NCI-H1694 (cell line): Measurements from ENCODE around the gene RSPH10B2.
"Not testable (repeated sequence)": the region's sequence is repeated elsewhere in the genome, so short reads cannot be mapped to it uniquely, and the experiment has no call there.

Source experiments
- DNase-seq: peaks from one replicate; lab custom pipeline; 2025; lab: John Stamatoyannopoulos, UW

The RSPH10B2 gene

DNA sequence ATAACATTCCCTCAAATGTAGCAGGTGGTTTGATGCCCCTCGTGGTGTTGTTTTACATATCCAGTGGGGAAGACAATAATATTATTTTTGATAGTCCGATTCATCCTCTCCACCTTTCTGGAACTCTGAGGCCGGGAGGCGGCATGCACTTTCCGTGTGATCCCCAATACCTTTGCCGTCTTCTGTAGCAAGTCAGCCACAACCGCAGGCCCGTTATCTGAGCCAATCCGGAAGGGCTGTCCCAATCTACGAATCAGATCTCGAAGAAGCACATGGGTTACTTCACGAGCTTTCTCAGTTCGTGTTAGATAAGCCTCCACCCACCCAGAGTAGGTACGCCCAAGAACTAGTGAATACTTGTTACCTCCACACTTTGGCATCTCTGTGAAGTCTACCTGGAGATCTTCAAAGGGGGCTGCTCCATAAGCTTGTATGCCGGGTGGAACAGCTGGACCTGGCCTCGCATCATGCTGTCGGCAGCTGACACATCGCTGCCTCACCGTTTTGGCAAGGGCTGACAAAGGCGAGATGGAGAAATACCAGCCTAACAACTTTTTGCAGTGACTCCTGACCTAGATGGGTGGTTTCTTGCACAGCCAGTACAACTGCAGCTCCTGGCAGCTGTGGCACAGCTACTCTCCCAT, 88.5 kb downstream of the RSPH10B2 start:
- DNase-seq, result not testable (repeated sequence)

DNA sequence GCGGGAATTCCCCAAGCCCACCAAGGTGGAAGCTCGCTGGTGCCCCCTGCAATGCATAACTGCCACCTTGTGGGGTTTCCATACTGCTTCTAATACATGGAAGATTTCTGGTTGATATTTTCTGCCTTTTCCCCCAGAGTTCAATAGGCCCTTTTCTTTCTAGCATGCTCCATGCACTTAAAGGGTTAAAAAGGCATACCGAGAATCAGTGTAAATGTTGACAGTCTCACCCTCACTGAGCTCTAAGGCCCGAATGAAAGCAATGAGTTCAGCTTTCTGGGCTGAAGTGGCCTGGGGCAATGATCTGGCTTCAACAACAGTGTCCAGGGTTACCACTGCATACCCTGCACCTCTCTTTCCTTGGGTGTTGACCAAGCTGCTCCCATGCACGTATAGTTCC, 89.2 kb downstream of the RSPH10B2 start:
- not testable (repeated sequence) for DNase-seq

DNA sequence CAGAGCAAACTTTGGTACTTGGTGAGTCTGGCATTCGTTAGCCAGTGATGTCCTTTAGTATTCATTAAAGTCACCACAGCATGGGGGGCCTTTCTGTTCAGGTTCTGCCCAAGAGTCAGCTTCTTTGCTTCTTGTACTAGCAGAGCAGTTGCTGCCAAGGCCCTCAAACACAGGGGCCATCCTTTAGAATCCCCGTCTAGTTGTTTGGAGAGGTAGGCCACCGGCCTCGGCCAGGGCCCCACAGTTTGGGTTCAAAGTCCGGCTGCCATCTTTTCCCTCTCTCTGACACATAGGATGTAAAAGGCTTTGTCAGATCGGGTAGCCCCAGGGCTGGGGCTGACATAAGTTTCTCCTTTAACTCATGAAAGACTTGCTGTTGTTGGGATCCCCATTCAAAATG, 89.8 kb downstream of the RSPH10B2 start:
- DNase-seq, result not testable (repeated sequence)

DNA sequence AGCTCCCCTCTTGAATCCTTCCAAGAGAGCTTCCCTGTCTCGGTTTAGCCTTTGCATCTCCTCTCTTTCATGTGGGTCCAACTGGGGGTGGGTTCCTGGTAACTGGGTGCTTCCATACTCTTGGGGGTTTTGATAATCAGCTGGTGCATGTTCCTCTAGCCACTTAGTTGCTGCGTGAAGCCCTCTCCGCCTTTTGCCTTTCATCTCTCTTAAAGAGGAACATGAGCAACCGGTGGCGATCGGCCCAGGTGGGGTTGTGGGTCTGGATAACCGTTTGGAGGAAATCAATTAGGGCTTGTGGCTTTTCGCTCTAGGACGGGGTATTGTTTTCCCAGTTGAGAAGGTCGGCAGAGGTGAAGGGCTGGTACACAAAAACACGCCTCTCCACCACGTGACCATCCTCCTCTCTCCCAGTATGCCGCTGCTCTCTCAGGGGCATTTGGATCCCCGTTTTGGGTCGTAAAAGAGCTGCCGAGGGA, 92.1 kb downstream of the RSPH10B2 start:
- DNase-seq, result not testable (repeated sequence)

DNA sequence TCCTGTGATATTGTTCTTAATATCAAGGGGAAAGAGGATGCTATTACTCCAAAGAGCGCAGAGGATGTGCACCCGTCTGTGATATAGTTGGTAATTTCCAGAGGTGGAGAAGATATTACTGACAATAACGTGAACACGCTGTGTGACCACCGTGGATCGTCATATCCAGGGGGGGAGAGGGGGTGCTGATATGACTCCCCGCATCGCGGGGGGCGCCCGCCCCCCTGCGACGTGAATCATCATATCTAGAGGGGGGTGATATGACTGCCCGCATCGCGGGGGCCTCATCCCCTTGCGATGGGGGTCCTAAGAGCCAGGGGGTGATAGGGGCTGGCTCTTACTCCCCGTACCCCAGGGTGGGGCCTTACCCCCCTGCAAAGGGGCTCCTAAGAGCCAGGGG, 93.8 kb downstream of the RSPH10B2 start:
- DNase-seq, result not testable (repeated sequence)
